Breast epithelium (tissue), 4 donors: ENCODE measurements around the gene KIFAP3. TPM values are rescaled to one million over a fixed set of nuclear protein-coding genes. Genes with fewer than 3 reads are reported as not detected.

Experiments
- DNase-seq, 2 donors: peaks; one replicate each; pipeline ENCODE4 v3.0.0-alpha.2; 2019; ENCODE audit warnings: low spot score in 2 of 2
- H3K27ac ChIP-seq, 2 donors: fragments of 200-600 bp; sonication (generic) in 1 of 2; one replicate each; pipeline ENCODE4 v1.5.1; 2016 to 2019; ENCODE audit warnings: mild to moderate bottlenecking in 1 of 2
- H3K27me3 ChIP-seq, 2 donors: fragments of 200-600 bp; sonication (generic) in 1 of 2; one replicate each; pipeline versions ENCODE4 v1.5.1 to v1.6.0; 2017 to 2019; ENCODE audit warnings: control low read depth in 1 of 2, mild to moderate bottlenecking in 1 of 2
- H3K36me3 ChIP-seq: fragments of 200-600 bp; one replicate; pipeline ENCODE4 v1.5.1; 2019
- H3K4me1 ChIP-seq, 2 donors: fragments of 200-600 bp; sonication (generic); one replicate each; pipeline ENCODE4 v1.5.1; 2016 to 2019; ENCODE audit warnings: control low read depth in 1 of 2
- H3K4me3 ChIP-seq, 3 donors: fragments of 200-600 bp; sonication (generic); 1 replicate in 2 of 3; 2 replicates in 1 of 3; pipeline ENCODE4 v1.5.1; 2016 to 2019; ENCODE audit warnings: mild to moderate bottlenecking in 3 of 3, moderate library complexity in 2 of 3
- H3K9me3 ChIP-seq, 2 donors: fragments of 200-600 bp; sonication (generic) in 1 of 2; one replicate each; pipeline ENCODE4 v1.5.1; 2016 to 2019; ENCODE audit warnings: control low read depth in 1 of 2
- POLR2A ChIP-seq: fragments of 450-650 bp; IDR thresholded peaks from one replicate; pipeline ENCODE4 v1.6.1; 2016; ENCODE audit warnings: antibody characterized with exemption, mild to moderate bottlenecking, moderate library complexity
- POLR2AphosphoS5 ChIP-seq, 3 donors: sonication (generic); formaldehyde crosslinking; IDR thresholded peaks; one replicate each; pipeline ENCODE4 v1.6.1; 2017; ENCODE audit warnings: antibody characterized with exemption in 3 of 3
- intact Hi-C: fragments of 100-400 bp; cut with DNase I; formaldehyde crosslinking; loops from one replicate; pipeline ENCODE4 v1.15.1; 2023; ENCODE audit warnings: low total_unique reads
- total RNA-seq, 3 donors: library from RNA; depleted of rRNA; stranded (reverse); fragments of >200 nt; gene quantifications; one replicate each; pipeline ENCODE4 v1.1.0, GENCODE V29; 2016
- TF ChIP-seq, protein P1 (sequence below), 3 donors: fragments of 450-650 bp; IDR thresholded peaks; one replicate each; pipeline ENCODE4 v1.5.1; 2016 to 2017; ENCODE audit warnings: antibody characterized with exemption in 3 of 3, mild to moderate bottlenecking in 3 of 3, moderate library complexity in 3 of 3

KIFAP3 gene
- total RNA-seq, 3 donors from 2014 or later = 29.0 to 41.1 (median 37.7) TPM

DNA sequence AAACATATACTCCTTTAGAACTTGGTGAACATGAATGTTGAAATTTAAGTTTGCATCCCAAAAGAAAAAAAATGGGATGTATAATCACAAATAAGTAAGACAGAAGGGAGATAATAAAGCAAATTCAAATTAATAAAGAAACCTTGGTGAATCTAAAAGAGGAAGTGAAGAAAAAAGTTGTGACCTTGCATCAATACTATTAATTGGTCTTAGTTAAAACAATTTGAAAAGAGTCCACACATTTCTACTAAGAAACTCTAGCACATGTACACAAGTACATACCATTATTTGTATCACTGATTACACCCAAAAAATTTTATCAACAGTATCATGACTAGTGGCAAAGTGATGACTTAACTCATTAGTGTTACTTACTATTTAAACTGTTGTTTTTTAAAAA lies 100.4 kb downstream of the KIFAP3 start:
- Histone ChIP-seq H3K36me3 (no peaks in the 10 kb centered on the region), H3K4me1 (no peaks in the 10 kb centered on the region), H3K9me3 (no peaks in the 10 kb centered on the region), H3K4me3 (no peak overlapping the region), H3K27ac (no peak overlapping the region), H3K27me3 (no peaks in the 10 kb centered on the region)
- DNase-seq = no peak
- intact Hi-C loops = no loop called here
- TF ChIP-seq POLR2A (no peak), POLR2AphosphoS5 (IDR thresholded peaks at IDR 0.05) (no peak)
- TF ChIP-seq, protein P1, sequence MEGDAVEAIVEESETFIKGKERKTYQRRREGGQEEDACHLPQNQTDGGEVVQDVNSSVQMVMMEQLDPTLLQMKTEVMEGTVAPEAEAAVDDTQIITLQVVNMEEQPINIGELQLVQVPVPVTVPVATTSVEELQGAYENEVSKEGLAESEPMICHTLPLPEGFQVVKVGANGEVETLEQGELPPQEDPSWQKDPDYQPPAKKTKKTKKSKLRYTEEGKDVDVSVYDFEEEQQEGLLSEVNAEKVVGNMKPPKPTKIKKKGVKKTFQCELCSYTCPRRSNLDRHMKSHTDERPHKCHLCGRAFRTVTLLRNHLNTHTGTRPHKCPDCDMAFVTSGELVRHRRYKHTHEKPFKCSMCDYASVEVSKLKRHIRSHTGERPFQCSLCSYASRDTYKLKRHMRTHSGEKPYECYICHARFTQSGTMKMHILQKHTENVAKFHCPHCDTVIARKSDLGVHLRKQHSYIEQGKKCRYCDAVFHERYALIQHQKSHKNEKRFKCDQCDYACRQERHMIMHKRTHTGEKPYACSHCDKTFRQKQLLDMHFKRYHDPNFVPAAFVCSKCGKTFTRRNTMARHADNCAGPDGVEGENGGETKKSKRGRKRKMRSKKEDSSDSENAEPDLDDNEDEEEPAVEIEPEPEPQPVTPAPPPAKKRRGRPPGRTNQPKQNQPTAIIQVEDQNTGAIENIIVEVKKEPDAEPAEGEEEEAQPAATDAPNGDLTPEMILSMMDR (IDR thresholded peaks at IDR 0.05) = no peak

DNA sequence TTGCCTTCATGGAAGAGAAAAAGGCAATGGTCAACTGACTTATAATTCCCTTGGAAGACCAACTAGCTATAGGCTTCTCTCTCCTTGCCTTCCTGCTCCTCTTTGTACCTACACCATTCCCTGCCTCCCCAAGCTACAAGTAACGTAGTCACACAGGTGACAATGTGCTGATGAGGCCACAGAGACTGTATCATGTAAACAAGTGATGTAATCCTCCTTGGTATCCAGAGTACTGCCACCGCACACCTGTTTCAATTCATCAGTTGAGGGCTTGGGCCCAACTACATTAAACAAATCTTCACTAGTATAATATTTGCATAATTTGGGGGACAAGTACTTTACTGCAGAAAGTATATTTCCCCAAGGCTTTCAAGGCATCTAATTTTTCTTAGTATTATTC lies 104.4 kb downstream of the KIFAP3 start:
- no peaks in the 10 kb centered on the region for H3K36me3 ChIP-seq
- TF ChIP-seq POLR2A (no peak), POLR2AphosphoS5 (IDR thresholded peaks at IDR 0.05) (no peak)
- TF ChIP-seq, protein P1 (IDR thresholded peaks at IDR 0.05) = no peak
- no peak overlapping the region for H3K27ac ChIP-seq
- H3K4me3 ChIP-seq = no peak overlapping the region
- H3K27me3 ChIP-seq = no peaks in the 10 kb centered on the region
- DNase-seq = no peak
- intact Hi-C loops = no loop called here
- no peaks in the 10 kb centered on the region for H3K9me3 ChIP-seq
- H3K4me1 ChIP-seq = no peaks in the 10 kb centered on the region

DNA sequence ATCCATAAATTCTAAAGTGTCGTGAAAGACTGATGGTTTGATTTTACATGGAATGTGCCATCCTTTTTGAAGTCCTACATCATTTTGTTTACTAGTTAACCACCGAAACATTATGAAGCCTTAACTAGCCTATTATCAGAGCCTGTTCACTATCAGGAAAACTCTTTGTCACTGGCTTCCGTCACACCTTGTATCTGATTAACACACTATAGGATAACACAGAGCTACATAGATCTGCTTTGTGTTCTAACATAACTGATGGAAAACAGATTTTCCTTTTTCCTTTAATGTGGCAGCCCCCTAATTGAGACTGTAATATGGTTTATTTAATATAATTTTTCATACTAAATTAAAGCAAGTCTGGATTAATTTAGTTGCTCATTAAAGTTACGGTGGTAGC lies 106.3 kb downstream of the KIFAP3 start:
- intact Hi-C loops = no loop called here
- Histone ChIP-seq H3K4me1 (no peaks in the 10 kb centered on the region), H3K27ac (no peak overlapping the region), H3K9me3 (no peaks in the 10 kb centered on the region), H3K36me3 (no peaks in the 10 kb centered on the region), H3K4me3 (no peak overlapping the region), H3K27me3 (no peaks in the 10 kb centered on the region)
- TF ChIP-seq POLR2A (no peak), POLR2AphosphoS5 (IDR thresholded peaks at IDR 0.05) (no peak)
- TF ChIP-seq, protein P1 (IDR thresholded peaks at IDR 0.05) = no peak
- DNase-seq = no peak

DNA sequence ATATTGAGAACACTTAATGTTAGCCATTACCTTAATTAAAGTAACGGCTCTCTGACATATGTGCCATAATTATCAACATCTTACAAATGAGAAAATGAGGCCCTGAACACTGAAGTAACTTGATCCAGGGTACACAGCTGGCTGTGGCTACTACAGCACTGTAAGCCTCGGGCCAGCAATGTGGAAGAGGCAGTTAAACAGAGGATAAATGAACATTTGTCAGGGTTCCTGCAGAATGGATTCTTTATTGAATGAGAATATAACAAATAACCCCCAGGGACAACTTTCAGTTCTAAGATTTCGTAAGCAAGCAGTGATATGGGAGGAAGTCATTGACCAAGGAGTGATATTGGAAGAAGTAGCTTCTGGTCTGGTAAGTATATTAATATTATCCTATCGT lies 110.3 kb downstream of the KIFAP3 start:
- DNase-seq = no peak
- no peaks in the 10 kb centered on the region for H3K9me3 ChIP-seq
- H3K4me1 ChIP-seq = no peaks in the 10 kb centered on the region
- intact Hi-C loops = no loop called here
- no peak overlapping the region for H3K4me3 ChIP-seq
- no peaks in the 10 kb centered on the region for H3K27me3 ChIP-seq
- H3K27ac ChIP-seq = no peak overlapping the region
- H3K36me3 ChIP-seq = no peaks in the 10 kb centered on the region
- TF ChIP-seq, protein P1 (IDR thresholded peaks at IDR 0.05) = no peak
- TF ChIP-seq POLR2AphosphoS5 (IDR thresholded peaks at IDR 0.05) = no peak

DNA sequence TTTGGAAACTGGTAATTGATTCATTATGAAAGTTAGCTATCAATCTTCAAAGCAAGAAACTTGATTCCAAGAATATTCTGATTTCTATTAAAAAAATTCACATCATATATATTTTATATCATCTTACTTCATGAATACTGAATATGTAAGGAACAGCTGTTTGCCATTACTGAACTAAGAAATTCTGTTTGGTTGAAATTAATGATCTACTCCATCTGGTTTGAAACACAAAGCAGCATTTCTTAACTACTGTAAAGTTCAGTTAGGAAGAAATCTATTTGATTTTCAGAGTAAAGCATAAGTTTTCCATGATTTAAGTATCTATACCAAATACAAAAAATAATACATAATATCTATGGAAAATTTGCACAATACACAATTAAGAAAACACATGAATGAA lies 114.8 kb downstream of the KIFAP3 start:
- Histone ChIP-seq H3K9me3 (no peaks in the 10 kb centered on the region), H3K27ac (no peak overlapping the region), H3K4me1 (no peaks in the 10 kb centered on the region), H3K27me3 (no peaks in the 10 kb centered on the region), H3K36me3 (no peaks in the 10 kb centered on the region), H3K4me3 (no peak overlapping the region)
- intact Hi-C loops = no loop called here
- TF ChIP-seq, protein P1 (IDR thresholded peaks at IDR 0.05) = no peak
- TF ChIP-seq POLR2AphosphoS5 (IDR thresholded peaks at IDR 0.05) (no peak), POLR2A (no peak)
- no peak for DNase-seq
